ENCODE data around the gene PRAF2.

- TF ChIP-seq POLR2AphosphoS5 (IDR thresholded peaks at IDR 0.05) (peak in 1 of 3 donors; percentile 19), CTCF (IDR thresholded peaks at IDR 0.05) (no peak), EP300 (IDR thresholded peaks at IDR 0.05) (no peak), POLR2A (IDR thresholded peaks at IDR 0.05) (no peak)
Measured at GRCh38 chrX:49053223-49054072, 20.4 kb downstream of the PRAF2 start.

Measured in stomach (tissue), 4 donors.